CD14-positive monocyte (primary cell): Measurements from ENCODE around the gene ZWILCH. TPM values are rescaled to one million over a fixed set of nuclear protein-coding genes. Genes with fewer than 3 reads are reported as not detected.
"Not testable (repeated sequence)": the region's sequence is repeated elsewhere in the genome, so short reads cannot be mapped to it uniquely, and the experiment has no call there.

ENCODE experiments used
- DNase-seq, 3 donors: peaks; one replicate each; pipeline ENCODE4 v3.0.0-alpha.2; 2011 to 2022
- H2AFZ ChIP-seq: 2 replicates; pipeline ENCODE4 v1.6.0; 2012; ENCODE audit warnings: mild to moderate bottlenecking, low read depth, low read length, inconsistent platforms; ENCODE audit not compliant: insufficient read depth, poor library complexity, severe bottlenecking
- H3K27ac ChIP-seq, 2 donors: 1 replicate in 1 of 2; 2 replicates in 1 of 2; pipeline ENCODE4 v1.5.1; 2012 to 2013; ENCODE audit warnings: low read length in 2 of 2, control low read depth in 1 of 2, inconsistent platforms in 1 of 2, low read depth in 1 of 2, mild to moderate bottlenecking in 1 of 2
- H3K27me3 ChIP-seq, 2 donors: one replicate each; pipeline versions ENCODE4 v1.6.0 to v1.6.1; 2011 to 2013; ENCODE audit warnings: low read length in 2 of 2; ENCODE audit not compliant: control insufficient read depth in 2 of 2, insufficient read depth in 2 of 2
- H3K36me3 ChIP-seq, 2 donors: replicated peaks in 1 of 2; 1 replicate in 1 of 2; 2 replicates in 1 of 2; pipeline versions ENCODE4 v1.5.1 to v1.6.1; 2012 to 2013; ENCODE audit warnings: low read length in 2 of 2, control low read depth in 1 of 2, inconsistent platforms in 1 of 2, mild to moderate bottlenecking in 1 of 2; ENCODE audit not compliant: insufficient read depth in 2 of 2, control insufficient read depth in 1 of 2
- H3K4me1 ChIP-seq, 2 donors: 1 replicate in 1 of 2; 2 replicates in 1 of 2; pipeline versions ENCODE4 v1.5.1 to v1.6.1; 2012 to 2013; ENCODE audit warnings: low read length in 2 of 2, control low read depth in 1 of 2, inconsistent platforms in 1 of 2, mild to moderate bottlenecking in 1 of 2, moderate library complexity in 1 of 2; ENCODE audit not compliant: insufficient read depth in 2 of 2, control insufficient read depth in 1 of 2
- H3K4me2 ChIP-seq: replicated peaks from 2 replicates; pipeline ENCODE3; 2012; ENCODE audit warnings: low read length, moderate library complexity, mild to moderate bottlenecking; ENCODE audit not compliant: poor library complexity, severe bottlenecking; ENCODE audit errors: extremely low read depth
- H3K4me3 ChIP-seq, 3 experiments: fragments of 200-600 bp in 1 of 3; sonication (generic) in 1 of 3; replicated peaks in 1 of 3; 1 replicate in 2 of 3; 2 replicates in 1 of 3; pipeline ENCODE4 v1.5.1; 2011 to 2013; ENCODE audit warnings: low read length in 3 of 3, mild to moderate bottlenecking in 3 of 3, control low read depth in 2 of 3, low read depth in 2 of 3, inconsistent platforms in 1 of 3, moderate library complexity in 1 of 3
- H3K79me2 ChIP-seq: 2 replicates; pipeline ENCODE4 v1.6.0; 2012; ENCODE audit warnings: mild to moderate bottlenecking, control low read depth, inconsistent platforms, low read length, moderate library complexity; ENCODE audit not compliant: insufficient read depth
- H3K9ac ChIP-seq: 2 replicates; pipeline ENCODE4 v1.6.0; 2017; ENCODE audit warnings: low read length, mild to moderate bottlenecking; ENCODE audit not compliant: insufficient read depth, poor library complexity, severe bottlenecking
- H3K9me3 ChIP-seq, 2 donors: replicated peaks in 1 of 2; 1 replicate in 1 of 2; 2 replicates in 1 of 2; pipeline versions ENCODE4 v1.5.1 to v1.6.1; 2012 to 2013; ENCODE audit warnings: low read length in 2 of 2, control low read depth in 1 of 2; ENCODE audit not compliant: control insufficient read depth in 1 of 2, insufficient read depth in 1 of 2
- H4K20me1 ChIP-seq: 2 replicates; pipeline ENCODE4 v1.6.0; 2012; ENCODE audit warnings: mild to moderate bottlenecking, low read length, control low read depth, moderate library complexity; ENCODE audit not compliant: insufficient read depth
- H3K27ac Mint-ChIP-seq, 7 donors: one replicate each; pipeline ENCODE4 v1.8.0; 2020; ENCODE audit warnings: mild to moderate bottlenecking in 7 of 7, mixed read lengths in 7 of 7, moderate library complexity in 6 of 7, inconsistent platforms in 2 of 7
- H3K27me3 Mint-ChIP-seq, 3 donors: one replicate each; pipeline ENCODE4 v1.8.0; 2021 to 2022; ENCODE audit warnings: low read depth in 3 of 3, mild to moderate bottlenecking in 3 of 3, mixed read lengths in 3 of 3, moderate library complexity in 3 of 3, inconsistent platforms in 1 of 3
- H3K36me3 Mint-ChIP-seq, 2 donors: one replicate each; pipeline ENCODE4 v1.8.0; 2020; ENCODE audit warnings: mixed read lengths in 2 of 2, inconsistent platforms in 1 of 2, mild to moderate bottlenecking in 1 of 2
- H3K4me1 Mint-ChIP-seq: one replicate; pipeline ENCODE4 v1.8.0; 2020; ENCODE audit warnings: mild to moderate bottlenecking, mixed read lengths
- H3K4me3 Mint-ChIP-seq, 2 donors: one replicate each; pipeline ENCODE4 v1.8.0; 2020; ENCODE audit warnings: mild to moderate bottlenecking in 2 of 2, mixed read lengths in 2 of 2, moderate library complexity in 1 of 2
- H3K9me3 Mint-ChIP-seq, 7 donors: one replicate each; pipeline ENCODE4 v1.8.0; 2020 to 2022; ENCODE audit warnings: mixed read lengths in 7 of 7, mild to moderate bottlenecking in 6 of 7, moderate library complexity in 6 of 7, inconsistent platforms in 2 of 7
- WGBS: methylation state at CpG from one replicate; pipeline ENCODE4 v1.1.5; 2013; ENCODE audit warnings: missing lambda C conversion rate; ENCODE audit not compliant: insufficient coverage; 5-methylcytosine and 5-hydroxymethylcytosine counted together
- intact Hi-C, 2 donors: fragments of 100-400 bp; cut with micrococcal nuclease; formaldehyde crosslinking; loops; one replicate each; pipeline versions ENCODE4 v1.15.0 to v1.15.1; 2023
- polyA plus RNA-seq, 3 donors: library from polyadenylated mRNA; depleted of rRNA in 1 of 3; unstranded in 2 of 3; stranded (reverse) in 1 of 3; fragments of 300-500 nt in 2 of 3; fragments of >200 nt in 1 of 3; fragmentation: Illumina TruSeq in 2 of 3; gene quantifications; 1 replicate in 2 of 3; 2 replicates in 1 of 3; pipeline ENCODE4 v1.2.3, GENCODE V29; 2012 to 2021
- TF ChIP-seq, protein P1 (sequence below): fragments of 200-600 bp; IDR thresholded peaks from one replicate; pipeline ENCODE4 v1.8.0; 2022; ENCODE audit warnings: antibody characterized with exemption, mild to moderate bottlenecking

Gene ZWILCH
- polyA plus RNA-seq, 3 donors, result 1.4 to 3.1 (median 2.4) TPM

DNA sequence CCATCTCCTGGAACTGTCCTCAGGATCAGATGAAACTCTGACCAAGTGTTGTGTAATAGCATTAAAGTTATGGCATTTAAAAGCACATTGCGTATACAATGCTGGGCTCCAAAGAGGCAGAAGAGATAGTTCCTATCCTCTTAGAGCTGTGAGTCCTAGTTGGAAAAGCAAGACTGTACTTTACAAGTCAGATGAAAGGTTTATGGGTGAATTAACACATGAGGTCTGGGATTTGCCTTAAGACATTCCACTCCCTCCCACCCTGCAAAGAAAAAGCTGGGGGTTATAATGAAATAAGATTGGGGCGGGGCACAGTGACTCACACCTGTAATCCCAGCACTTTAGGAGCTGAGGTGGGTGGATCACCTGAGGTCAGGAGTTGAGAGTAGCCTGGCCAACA, 43.2 kb upstream of the ZWILCH start:
- H3K4me1 ChIP-seq, result peaks cover 13 to 21% of the 10 kb centered on the region in 2 donors
- H3K4me3 ChIP-seq, result no peak overlapping the region
- H3K9ac ChIP-seq, result no peak overlapping the region
- H3K4me1 Mint-ChIP-seq, result peaks cover 30% of the 10 kb centered on the region
- peaks cover 0 to 2% (median 1%) of the 10 kb centered on the region in 3 donors for H3K27me3 Mint-ChIP-seq
- H3K36me3 Mint-ChIP-seq, result peaks cover 38 to 59% of the 10 kb centered on the region in 2 donors
- H3K27ac ChIP-seq, result no peak overlapping the region
- H3K9me3 Mint-ChIP-seq, result peaks cover 0 to 2% (median 0%) of the 10 kb centered on the region in 7 donors
- H3K27ac Mint-ChIP-seq, result peak overlapping the region in 3 of 7 donors; percentile 1 to 57 (median 4)
- no peaks in the 10 kb centered on the region for H3K9me3 ChIP-seq
- 29% methylated on average over 1 of the region's 2 CpGs for WGBS
- H2AFZ ChIP-seq, result no peak overlapping the region
- TF ChIP-seq, protein P1, sequence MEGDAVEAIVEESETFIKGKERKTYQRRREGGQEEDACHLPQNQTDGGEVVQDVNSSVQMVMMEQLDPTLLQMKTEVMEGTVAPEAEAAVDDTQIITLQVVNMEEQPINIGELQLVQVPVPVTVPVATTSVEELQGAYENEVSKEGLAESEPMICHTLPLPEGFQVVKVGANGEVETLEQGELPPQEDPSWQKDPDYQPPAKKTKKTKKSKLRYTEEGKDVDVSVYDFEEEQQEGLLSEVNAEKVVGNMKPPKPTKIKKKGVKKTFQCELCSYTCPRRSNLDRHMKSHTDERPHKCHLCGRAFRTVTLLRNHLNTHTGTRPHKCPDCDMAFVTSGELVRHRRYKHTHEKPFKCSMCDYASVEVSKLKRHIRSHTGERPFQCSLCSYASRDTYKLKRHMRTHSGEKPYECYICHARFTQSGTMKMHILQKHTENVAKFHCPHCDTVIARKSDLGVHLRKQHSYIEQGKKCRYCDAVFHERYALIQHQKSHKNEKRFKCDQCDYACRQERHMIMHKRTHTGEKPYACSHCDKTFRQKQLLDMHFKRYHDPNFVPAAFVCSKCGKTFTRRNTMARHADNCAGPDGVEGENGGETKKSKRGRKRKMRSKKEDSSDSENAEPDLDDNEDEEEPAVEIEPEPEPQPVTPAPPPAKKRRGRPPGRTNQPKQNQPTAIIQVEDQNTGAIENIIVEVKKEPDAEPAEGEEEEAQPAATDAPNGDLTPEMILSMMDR, result no peak
- H3K4me2 ChIP-seq, result no peak overlapping the region
- no peaks in the 10 kb centered on the region for H3K79me2 ChIP-seq
- no peaks in the 10 kb centered on the region for H3K27me3 ChIP-seq
- DNase-seq, result no peak
- no peak overlapping the region for H3K4me3 Mint-ChIP-seq
- intact Hi-C loops, result no loop called here
- peaks cover 16 to 44% of the 10 kb centered on the region in 2 donors for H3K36me3 ChIP-seq
- H4K20me1 ChIP-seq, result peaks cover 12% of the 10 kb centered on the region

DNA sequence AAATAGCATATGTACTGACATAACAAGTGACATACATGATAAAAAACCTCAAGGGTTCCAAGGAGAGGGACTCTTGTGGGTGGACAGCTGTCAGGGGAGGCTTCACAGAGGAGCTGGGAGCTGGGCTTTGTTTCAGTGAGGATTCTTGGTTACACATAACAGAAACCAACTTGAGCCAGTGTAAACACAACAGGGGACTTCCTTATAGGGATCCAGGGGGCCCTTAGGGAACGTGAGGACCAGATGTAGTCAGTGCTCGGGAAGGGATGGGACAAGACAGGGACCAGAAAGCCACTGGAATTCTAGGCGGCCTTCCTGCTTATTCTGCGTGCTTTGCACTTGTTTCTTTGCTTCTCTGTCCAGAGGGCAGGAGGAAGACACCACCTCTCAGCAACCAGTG, 42.5 kb upstream of the ZWILCH start:
- Histone ChIP-seq H3K9me3 (no peaks in the 10 kb centered on the region), H3K36me3 (peaks cover 19 to 51% of the 10 kb centered on the region in 2 donors), H3K4me2 (no peak overlapping the region), H3K27me3 (no peaks in the 10 kb centered on the region), H3K4me3 (no peak overlapping the region), H3K9ac (no peak overlapping the region), H2AFZ (no peak overlapping the region), H4K20me1 (peaks cover 15% of the 10 kb centered on the region), H3K4me1 (peaks cover 13 to 21% of the 10 kb centered on the region in 2 donors), H3K27ac (no peak overlapping the region), H3K79me2 (no peaks in the 10 kb centered on the region)
- H3K4me3 Mint-ChIP-seq, result no peak overlapping the region
- TF ChIP-seq, protein P1, result no peak
- peak overlapping the region in 3 of 7 donors; percentile 9 to 60 (median 50) for H3K27ac Mint-ChIP-seq
- intact Hi-C loops, result no loop called here
- peaks cover 32% of the 10 kb centered on the region for H3K4me1 Mint-ChIP-seq
- peaks cover 0 to 2% (median 1%) of the 10 kb centered on the region in 3 donors for H3K27me3 Mint-ChIP-seq
- peaks cover 0 to 2% (median 0%) of the 10 kb centered on the region in 7 donors for H3K9me3 Mint-ChIP-seq
- DNase-seq, result no peak
- peaks cover 42 to 66% of the 10 kb centered on the region in 2 donors for H3K36me3 Mint-ChIP-seq
- WGBS, result 94% methylated on average over 3 of the region's 4 CpGs

DNA sequence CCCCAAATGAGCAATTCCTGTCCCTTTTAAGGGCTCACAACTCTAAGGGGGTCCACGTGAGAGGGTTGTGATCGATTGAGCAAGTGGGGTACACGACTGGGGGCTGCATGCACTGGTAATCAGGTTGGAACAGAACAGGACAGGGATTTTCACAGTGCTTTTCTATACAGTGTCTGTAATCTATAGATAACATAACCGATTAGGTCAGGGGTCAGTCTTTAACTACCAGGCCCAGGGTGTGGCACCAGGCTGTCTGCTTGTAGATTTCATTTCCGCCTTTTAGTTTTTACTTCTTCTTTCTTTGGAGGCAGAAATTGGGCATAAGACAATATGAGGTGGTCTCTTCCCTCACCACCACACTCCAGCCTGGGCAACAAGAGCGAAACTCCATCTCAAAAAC, 39.8 kb upstream of the ZWILCH start:
- H3K4me2 ChIP-seq, H3K79me2 ChIP-seq, intact Hi-C loops, H3K27me3 ChIP-seq, H3K9me3 ChIP-seq, H3K4me3 Mint-ChIP-seq, H2AFZ ChIP-seq, H3K27me3 Mint-ChIP-seq, H3K4me3 ChIP-seq, H3K9me3 Mint-ChIP-seq, H3K9ac ChIP-seq: not testable (repeated sequence)
- H3K36me3 Mint-ChIP-seq, result peaks cover 34 to 58% of the 10 kb centered on the region in 2 donors
- peaks cover 26% of the 10 kb centered on the region for H3K4me1 Mint-ChIP-seq
- Histone ChIP-seq H3K4me1 (peaks cover 13 to 21% of the 10 kb centered on the region in 2 donors), H3K36me3 (peaks cover 18 to 52% of the 10 kb centered on the region in 2 donors), H4K20me1 (peaks cover 10% of the 10 kb centered on the region), H3K27ac (peak overlapping the region in 1 of 2 donors; percentile 51)
- peak in 1 of 3 donors; percentile 12 for DNase-seq
- 100% methylated on average over 1 of the region's 6 CpGs for WGBS
- H3K27ac Mint-ChIP-seq, result peak overlapping the region in 6 of 7 donors; percentile 66 to 91 (median 82)
